ENCODE measurements around the gene NKD2.

GRCh38 chr5:983238-983524 is 25.4 kb upstream of the NKD2 start:
- TF ChIP-seq CTCF (IDR thresholded peaks at IDR 0.05) (no peak), MAZ (IDR thresholded peaks at IDR 0.05; ENCODE audit: borderline replicate concordance, low read depth, low read length) (no peak), EP300 (IDR thresholded peaks at IDR 0.05) (no peak), RNF2 (IDR thresholded peaks at IDR 0.05; ENCODE audit: borderline replicate concordance, low read depth) (no peak), POLR2A (IDR thresholded peaks at IDR 0.05; ENCODE audit: low read length) (no peak), RAD21 (conservative IDR thresholded peaks at IDR 0.05 in 1 of 2, IDR thresholded peaks at IDR 0.05 in 1 of 2) (no peak), HDAC2 (IDR thresholded peaks at IDR 0.05) (no peak), CHD2 (IDR thresholded peaks at IDR 0.05; ENCODE audit: low read length, partially characterized antibody) (no peak), MAX (IDR thresholded peaks at IDR 0.05) (no peak), SREBF2 (IDR thresholded peaks at IDR 0.05) (no peak), ESRRA (IDR thresholded peaks at IDR 0.05; ENCODE audit: borderline replicate concordance, low read length) (no peak)
- TF ChIP-seq, protein P1, sequence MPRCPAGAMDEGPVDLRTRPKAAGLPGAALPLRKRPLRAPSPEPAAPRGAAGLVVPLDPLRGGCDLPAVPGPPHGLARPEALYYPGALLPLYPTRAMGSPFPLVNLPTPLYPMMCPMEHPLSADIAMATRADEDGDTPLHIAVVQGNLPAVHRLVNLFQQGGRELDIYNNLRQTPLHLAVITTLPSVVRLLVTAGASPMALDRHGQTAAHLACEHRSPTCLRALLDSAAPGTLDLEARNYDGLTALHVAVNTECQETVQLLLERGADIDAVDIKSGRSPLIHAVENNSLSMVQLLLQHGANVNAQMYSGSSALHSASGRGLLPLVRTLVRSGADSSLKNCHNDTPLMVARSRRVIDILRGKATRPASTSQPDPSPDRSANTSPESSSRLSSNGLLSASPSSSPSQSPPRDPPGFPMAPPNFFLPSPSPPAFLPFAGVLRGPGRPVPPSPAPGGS (IDR thresholded peaks at IDR 0.05) = no peak
- TF ChIP-seq, protein P2, sequence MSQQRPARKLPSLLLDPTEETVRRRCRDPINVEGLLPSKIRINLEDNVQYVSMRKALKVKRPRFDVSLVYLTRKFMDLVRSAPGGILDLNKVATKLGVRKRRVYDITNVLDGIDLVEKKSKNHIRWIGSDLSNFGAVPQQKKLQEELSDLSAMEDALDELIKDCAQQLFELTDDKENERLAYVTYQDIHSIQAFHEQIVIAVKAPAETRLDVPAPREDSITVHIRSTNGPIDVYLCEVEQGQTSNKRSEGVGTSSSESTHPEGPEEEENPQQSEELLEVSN (IDR thresholded peaks at IDR 0.05; ENCODE audit: borderline replicate concordance, low read depth) = no peak

All from A549 (cell line).